ENCODE measurements around the gene S100A3. TPM values are rescaled to one million over a fixed set of nuclear protein-coding genes. Genes with fewer than 3 reads are reported as not detected.

Gene S100A3
- total and polyA plus RNA-seq, 2 of the 13 experiments (the other 11 are each of a cell fraction or from before 2014, with no cell fraction given) = 2.5 to 4.5 TPM

- TF ChIP-seq, protein P1, sequence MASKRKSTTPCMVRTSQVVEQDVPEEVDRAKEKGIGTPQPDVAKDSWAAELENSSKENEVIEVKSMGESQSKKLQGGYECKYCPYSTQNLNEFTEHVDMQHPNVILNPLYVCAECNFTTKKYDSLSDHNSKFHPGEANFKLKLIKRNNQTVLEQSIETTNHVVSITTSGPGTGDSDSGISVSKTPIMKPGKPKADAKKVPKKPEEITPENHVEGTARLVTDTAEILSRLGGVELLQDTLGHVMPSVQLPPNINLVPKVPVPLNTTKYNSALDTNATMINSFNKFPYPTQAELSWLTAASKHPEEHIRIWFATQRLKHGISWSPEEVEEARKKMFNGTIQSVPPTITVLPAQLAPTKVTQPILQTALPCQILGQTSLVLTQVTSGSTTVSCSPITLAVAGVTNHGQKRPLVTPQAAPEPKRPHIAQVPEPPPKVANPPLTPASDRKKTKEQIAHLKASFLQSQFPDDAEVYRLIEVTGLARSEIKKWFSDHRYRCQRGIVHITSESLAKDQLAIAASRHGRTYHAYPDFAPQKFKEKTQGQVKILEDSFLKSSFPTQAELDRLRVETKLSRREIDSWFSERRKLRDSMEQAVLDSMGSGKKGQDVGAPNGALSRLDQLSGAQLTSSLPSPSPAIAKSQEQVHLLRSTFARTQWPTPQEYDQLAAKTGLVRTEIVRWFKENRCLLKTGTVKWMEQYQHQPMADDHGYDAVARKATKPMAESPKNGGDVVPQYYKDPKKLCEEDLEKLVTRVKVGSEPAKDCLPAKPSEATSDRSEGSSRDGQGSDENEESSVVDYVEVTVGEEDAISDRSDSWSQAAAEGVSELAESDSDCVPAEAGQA (IDR thresholded peaks at IDR 0.05; ENCODE audit: low read depth) = no peak
- TF ChIP-seq, protein P1 (CRISPR knock-in tag; IDR thresholded peaks at IDR 0.05; ENCODE audit: borderline replicate concordance) = no peak
- 0 out of 2 replicates have a peak, but pooled peaks have one; percentile 51 for TF ChIP-seq EEA1 (CRISPR knock-in tag; IDR thresholded peaks at IDR 0.05; ENCODE audit: borderline replicate concordance)
- no peak for TF ChIP-seq SMARCC2 (IDR thresholded peaks at IDR 0.05)
- no peak for TF ChIP-seq ZNF572 (CRISPR knock-in tag; IDR thresholded peaks at IDR 0.05)
- TF ChIP-seq, protein P2, sequence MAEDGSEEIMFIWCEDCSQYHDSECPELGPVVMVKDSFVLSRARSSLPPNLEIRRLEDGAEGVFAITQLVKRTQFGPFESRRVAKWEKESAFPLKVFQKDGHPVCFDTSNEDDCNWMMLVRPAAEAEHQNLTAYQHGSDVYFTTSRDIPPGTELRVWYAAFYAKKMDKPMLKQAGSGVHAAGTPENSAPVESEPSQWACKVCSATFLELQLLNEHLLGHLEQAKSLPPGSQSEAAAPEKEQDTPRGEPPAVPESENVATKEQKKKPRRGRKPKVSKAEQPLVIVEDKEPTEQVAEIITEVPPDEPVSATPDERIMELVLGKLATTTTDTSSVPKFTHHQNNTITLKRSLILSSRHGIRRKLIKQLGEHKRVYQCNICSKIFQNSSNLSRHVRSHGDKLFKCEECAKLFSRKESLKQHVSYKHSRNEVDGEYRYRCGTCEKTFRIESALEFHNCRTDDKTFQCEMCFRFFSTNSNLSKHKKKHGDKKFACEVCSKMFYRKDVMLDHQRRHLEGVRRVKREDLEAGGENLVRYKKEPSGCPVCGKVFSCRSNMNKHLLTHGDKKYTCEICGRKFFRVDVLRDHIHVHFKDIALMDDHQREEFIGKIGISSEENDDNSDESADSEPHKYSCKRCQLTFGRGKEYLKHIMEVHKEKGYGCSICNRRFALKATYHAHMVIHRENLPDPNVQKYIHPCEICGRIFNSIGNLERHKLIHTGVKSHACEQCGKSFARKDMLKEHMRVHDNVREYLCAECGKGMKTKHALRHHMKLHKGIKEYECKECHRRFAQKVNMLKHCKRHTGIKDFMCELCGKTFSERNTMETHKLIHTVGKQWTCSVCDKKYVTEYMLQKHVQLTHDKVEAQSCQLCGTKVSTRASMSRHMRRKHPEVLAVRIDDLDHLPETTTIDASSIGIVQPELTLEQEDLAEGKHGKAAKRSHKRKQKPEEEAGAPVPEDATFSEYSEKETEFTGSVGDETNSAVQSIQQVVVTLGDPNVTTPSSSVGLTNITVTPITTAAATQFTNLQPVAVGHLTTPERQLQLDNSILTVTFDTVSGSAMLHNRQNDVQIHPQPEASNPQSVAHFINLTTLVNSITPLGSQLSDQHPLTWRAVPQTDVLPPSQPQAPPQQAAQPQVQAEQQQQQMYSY (CRISPR knock-in tag; IDR thresholded peaks at IDR 0.05) = no peak
- no peak for TF ChIP-seq HNF4G (IDR thresholded peaks at IDR 0.05; ENCODE audit: borderline replicate concordance, low read depth, low read length)
- TF ChIP-seq HNF4G (CRISPR knock-in tag; IDR thresholded peaks at IDR 0.05; ENCODE audit: borderline replicate concordance, low read depth) = no peak
- no peak for TF ChIP-seq ETV6 (CRISPR knock-in tag; conservative IDR thresholded peaks at IDR 0.05)
- no peak for TF ChIP-seq ZNF296 (CRISPR knock-in tag; conservative IDR thresholded peaks at IDR 0.05)
- TF ChIP-seq DRAP1 (CRISPR knock-in tag; IDR thresholded peaks at IDR 0.05) = peak; percentile 59; the same call in 1 of the 2 replicates
- no peak for TF ChIP-seq ZNF549 (CRISPR knock-in tag; IDR thresholded peaks at IDR 0.05)
- TF ChIP-seq ZNF329 (CRISPR knock-in tag; IDR thresholded peaks at IDR 0.05; ENCODE audit: low read depth) = no peak
- no peak for TF ChIP-seq NR3C1 (CRISPR knock-in tag; IDR thresholded peaks at IDR 0.05)
- no peak for TF ChIP-seq ATF7 (IDR thresholded peaks at IDR 0.05)
- no peak for TF ChIP-seq ATF7 (CRISPR knock-in tag; IDR thresholded peaks at IDR 0.05)
- no peak for TF ChIP-seq SIN3B (IDR thresholded peaks at IDR 0.05; ENCODE audit: low read length)
- peak; percentile 57; the same call in 1 of the 2 replicates for TF ChIP-seq DMAP1 (CRISPR knock-in tag; IDR thresholded peaks at IDR 0.05)
- no peak for TF ChIP-seq ZFYVE20 (CRISPR knock-in tag; IDR thresholded peaks at IDR 0.05; ENCODE audit: borderline replicate concordance, low read depth)
- TF ChIP-seq HOXD1 (CRISPR knock-in tag; IDR thresholded peaks at IDR 0.05) = no peak
- TF ChIP-seq ZNF747 (CRISPR knock-in tag; IDR thresholded peaks at IDR 0.05; ENCODE audit: borderline replicate concordance) = peak; percentile 71; the same call in 1 of the 2 replicates
Observed at GRCh38 chr1:153545067-153546055, 3.7 kb downstream of the S100A3 start, which contains the start of gene S100A4 (continued).

All from HepG2 (cell line).